ENCODE data around the gene INPP4A. TPM values are rescaled to one million over a fixed set of nuclear protein-coding genes. Genes with fewer than 3 reads are reported as not detected.

Gene INPP4A
- total and polyA plus RNA-seq, 2 of the 13 experiments (the other 11 are each of a cell fraction or from before 2014, with no cell fraction given): 10.1 to 10.9 TPM

DNA sequence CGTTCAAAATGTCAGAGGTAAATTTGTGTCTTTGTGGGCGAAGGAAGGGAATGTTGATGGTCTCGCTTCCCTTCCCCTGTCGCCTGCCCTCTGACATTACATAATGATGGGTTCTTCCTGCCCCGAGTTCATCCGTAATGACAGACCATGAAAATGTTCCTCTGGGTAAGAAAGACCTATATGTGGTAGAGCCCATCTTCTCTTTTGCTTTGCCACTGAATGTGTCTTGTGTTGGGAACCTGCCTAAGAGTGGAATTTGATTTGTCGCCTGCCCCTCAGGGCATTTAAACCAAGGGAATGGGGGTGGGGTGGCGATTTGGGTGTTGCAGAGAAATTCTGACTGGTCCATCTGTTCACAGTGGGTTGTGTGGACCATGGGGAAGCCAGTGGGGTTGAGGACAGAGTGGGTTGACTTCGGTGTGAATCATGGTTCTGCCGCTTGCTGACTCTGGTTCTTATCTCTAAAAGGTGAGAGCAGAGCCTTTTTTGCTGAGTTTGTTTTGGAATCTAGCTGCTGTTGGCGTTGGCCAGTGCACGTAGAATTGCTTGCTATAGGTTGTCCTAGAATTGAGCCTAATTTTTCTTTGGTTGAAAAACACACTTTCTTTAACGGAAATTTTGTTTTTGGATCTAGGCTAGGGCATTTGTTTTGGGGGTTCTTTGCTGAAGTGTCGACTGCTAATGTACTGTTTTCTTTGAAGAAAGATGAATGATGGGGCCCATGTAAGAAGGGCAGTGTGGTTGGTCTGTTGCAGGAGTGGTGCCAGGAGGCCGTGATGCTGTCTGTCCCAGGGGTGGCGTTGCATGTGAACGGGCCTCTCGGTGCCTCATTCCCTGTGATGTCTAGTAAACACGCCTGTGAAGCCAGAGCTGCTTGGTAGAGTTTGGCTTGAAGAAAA is 1.3 kb downstream of the INPP4A start:
- H3K4me2 ChIP-seq (ENCODE audit: low read depth, low read length): peak overlapping the region; percentile 98
- CTCF ChIA-PET (ENCODE audit: low intra/inter-chr PET ratio, low total read pairs): no interaction called here
- H3K9ac ChIP-seq (ENCODE audit: insufficient read depth, low read depth, low read length): peak overlapping the region; percentile 80
- H3K9me3 ChIP-seq (ENCODE audit: low read length): no peaks in the 10 kb centered on the region
- ATAC-seq (peak; percentile 60), FAIRE-seq (peak; percentile 72), DNase-seq (ENCODE audit: low spot score) (no peak)
- no peaks in the 10 kb centered on the region; a peak in 1 of 5 replicates for H3K27me3 ChIP-seq (ENCODE audit: control insufficient read depth in 1 of 2, insufficient read depth in 2 of 2, low read length in 2 of 2)
- no TSS peak for BruUV-seq (replicated peaks)
- H2AFZ ChIP-seq (ENCODE audit: low read length): peak overlapping the region; percentile 35
- H4K20me1 ChIP-seq (ENCODE audit: insufficient read depth, low read length): peaks cover 11% of the 10 kb centered on the region
- in situ Hi-C loops (cut with HindIII; ENCODE audit: extremely low pct_ligation_motif_present, low pct_unique_long_range_greater_than_20kb): no loop called here
- H3K79me2 ChIP-seq (ENCODE audit: insufficient read depth, low read length): peaks cover 40% of the 10 kb centered on the region
- peak overlapping the region; percentile 34 for H3K27ac ChIP-seq (ENCODE audit: extremely low read length, insufficient read depth, low read length)
- H3K36me3 ChIP-seq (replicated peaks in 1 of 2; ENCODE audit: control insufficient read depth in 1 of 2, insufficient read depth in 2 of 2, low read length in 2 of 2): no peaks in the 10 kb centered on the region
- 11% methylated on average over 19 of the region's 19 CpGs for whole genome bisulfite sequencing (ENCODE audit: low lambda C conversion rate)
- POLR2A ChIA-PET: no interaction called here
- peak overlapping the region; percentile 81 to 98 (median 85) for H3K4me3 ChIP-seq (replicated peaks in 1 of 3; ENCODE audit: insufficient read depth in 1 of 3, low read depth in 2 of 3, low read length in 3 of 3)
- H3K4me1 ChIP-seq (ENCODE audit: insufficient read depth, low read length): peaks cover 47% of the 10 kb centered on the region
- intact Hi-C loops (cut with micrococcal nuclease; ENCODE audit: unreplicated experiment): loop anchor here (5.0 to 10.0 kb wide), 2 partner anchors 41 to 159 kb away; partner anchors contain the start of genes COA5 and UNC50
- TF ChIP-seq ZNF441 (CRISPR knock-in tag; IDR thresholded peaks at IDR 0.05; ENCODE audit: borderline replicate concordance) (peak; percentile 22; the same call in 1 of the 2 replicates), DNMT3B (CRISPR knock-in tag; conservative IDR thresholded peaks at IDR 0.05) (no peak), NFRKB (IDR thresholded peaks at IDR 0.05) (no peak), GTF3A (CRISPR knock-in tag; conservative IDR thresholded peaks at IDR 0.05) (0 out of 2 replicates have a peak, but pooled peaks have one; percentile 59), BCL6 (CRISPR knock-in tag; IDR thresholded peaks at IDR 0.05) (no peak), PHF21A (CRISPR knock-in tag; IDR thresholded peaks at IDR 0.05) (peak; percentile 46; the same call in 1 of the 2 replicates), SOX13 (IDR thresholded peaks at IDR 0.05) (no peak), SOX13 (CRISPR knock-in tag; conservative IDR thresholded peaks at IDR 0.05 in 1 of 2, IDR thresholded peaks at IDR 0.05 in 1 of 2) (0 out of 4 replicates have a peak, but pooled peaks of 1 of the 2 experiments have one; percentile 7), ZNF816 (CRISPR knock-in tag; IDR thresholded peaks at IDR 0.05; ENCODE audit: borderline replicate concordance) (0 out of 2 replicates have a peak, but pooled peaks have one; percentile 53), ZSCAN25 (CRISPR knock-in tag; IDR thresholded peaks at IDR 0.05) (no peak)
- TF ChIP-seq, protein P1, sequence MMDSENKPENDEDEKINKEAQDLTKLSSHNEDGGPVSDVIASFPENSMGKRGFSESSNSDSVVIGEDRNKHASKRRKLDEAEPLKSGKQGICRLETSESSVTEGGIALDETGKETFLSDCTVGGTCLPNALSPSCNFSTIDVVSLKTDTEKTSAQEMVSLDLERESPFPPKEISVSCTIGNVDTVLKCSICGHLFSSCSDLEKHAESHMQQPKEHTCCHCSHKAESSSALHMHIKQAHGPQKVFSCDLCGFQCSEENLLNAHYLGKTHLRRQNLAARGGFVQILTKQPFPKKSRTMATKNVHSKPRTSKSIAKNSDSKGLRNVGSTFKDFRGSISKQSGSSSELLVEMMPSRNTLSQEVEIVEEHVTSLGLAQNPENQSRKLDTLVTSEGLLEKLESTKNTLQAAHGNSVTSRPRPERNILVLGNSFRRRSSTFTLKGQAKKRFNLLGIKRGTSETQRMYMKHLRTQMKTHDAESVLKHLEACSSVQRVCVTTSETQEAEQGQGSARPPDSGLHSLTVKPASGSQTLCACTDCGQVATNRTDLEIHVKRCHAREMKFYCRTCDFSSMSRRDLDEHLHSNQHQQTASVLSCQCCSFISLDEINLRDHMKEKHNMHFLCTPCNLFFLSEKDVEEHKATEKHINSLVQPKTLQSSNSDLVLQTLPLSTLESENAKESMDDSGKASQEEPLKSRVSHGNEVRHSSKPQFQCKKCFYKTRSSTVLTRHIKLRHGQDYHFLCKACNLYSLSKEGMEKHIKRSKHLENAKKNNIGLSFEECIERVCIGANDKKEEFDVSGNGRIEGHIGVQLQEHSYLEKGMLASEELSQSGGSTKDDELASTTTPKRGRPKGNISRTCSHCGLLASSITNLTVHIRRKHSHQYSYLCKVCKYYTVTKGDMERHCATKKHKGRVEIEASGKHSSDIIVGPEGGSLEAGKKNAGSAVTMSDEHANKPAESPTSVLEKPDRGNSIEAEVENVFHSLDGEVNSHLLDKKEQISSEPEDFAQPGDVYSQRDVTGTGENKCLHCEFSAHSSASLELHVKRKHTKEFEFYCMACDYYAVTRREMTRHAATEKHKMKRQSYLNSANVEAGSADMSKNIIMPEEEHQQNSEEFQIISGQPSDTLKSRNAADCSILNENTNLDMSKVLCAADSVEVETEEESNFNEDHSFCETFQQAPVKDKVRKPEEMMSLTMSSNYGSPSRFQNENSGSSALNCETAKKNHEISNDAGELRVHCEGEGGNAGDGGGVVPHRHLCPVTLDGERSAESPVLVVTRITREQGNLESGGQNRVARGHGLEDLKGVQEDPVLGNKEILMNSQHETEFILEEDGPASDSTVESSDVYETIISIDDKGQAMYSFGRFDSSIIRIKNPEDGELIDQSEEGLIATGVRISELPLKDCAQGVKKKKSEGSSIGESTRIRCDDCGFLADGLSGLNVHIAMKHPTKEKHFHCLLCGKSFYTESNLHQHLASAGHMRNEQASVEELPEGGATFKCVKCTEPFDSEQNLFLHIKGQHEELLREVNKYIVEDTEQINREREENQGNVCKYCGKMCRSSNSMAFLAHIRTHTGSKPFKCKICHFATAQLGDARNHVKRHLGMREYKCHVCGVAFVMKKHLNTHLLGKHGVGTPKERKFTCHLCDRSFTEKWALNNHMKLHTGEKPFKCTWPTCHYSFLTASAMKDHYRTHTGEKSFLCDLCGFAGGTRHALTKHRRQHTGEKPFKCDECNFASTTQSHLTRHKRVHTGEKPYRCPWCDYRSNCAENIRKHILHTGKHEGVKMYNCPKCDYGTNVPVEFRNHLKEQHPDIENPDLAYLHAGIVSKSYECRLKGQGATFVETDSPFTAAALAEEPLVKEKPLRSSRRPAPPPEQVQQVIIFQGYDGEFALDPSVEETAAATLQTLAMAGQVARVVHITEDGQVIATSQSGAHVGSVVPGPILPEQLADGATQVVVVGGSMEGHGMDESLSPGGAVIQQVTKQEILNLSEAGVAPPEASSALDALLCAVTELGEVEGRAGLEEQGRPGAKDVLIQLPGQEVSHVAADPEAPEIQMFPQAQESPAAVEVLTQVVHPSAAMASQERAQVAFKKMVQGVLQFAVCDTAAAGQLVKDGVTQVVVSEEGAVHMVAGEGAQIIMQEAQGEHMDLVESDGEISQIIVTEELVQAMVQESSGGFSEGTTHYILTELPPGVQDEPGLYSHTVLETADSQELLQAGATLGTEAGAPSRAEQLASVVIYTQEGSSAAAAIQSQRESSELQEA (CRISPR knock-in tag; IDR thresholded peaks at IDR 0.05; ENCODE audit: not compliant biosample characterization): no peak
- TF ChIP-seq, protein P2, sequence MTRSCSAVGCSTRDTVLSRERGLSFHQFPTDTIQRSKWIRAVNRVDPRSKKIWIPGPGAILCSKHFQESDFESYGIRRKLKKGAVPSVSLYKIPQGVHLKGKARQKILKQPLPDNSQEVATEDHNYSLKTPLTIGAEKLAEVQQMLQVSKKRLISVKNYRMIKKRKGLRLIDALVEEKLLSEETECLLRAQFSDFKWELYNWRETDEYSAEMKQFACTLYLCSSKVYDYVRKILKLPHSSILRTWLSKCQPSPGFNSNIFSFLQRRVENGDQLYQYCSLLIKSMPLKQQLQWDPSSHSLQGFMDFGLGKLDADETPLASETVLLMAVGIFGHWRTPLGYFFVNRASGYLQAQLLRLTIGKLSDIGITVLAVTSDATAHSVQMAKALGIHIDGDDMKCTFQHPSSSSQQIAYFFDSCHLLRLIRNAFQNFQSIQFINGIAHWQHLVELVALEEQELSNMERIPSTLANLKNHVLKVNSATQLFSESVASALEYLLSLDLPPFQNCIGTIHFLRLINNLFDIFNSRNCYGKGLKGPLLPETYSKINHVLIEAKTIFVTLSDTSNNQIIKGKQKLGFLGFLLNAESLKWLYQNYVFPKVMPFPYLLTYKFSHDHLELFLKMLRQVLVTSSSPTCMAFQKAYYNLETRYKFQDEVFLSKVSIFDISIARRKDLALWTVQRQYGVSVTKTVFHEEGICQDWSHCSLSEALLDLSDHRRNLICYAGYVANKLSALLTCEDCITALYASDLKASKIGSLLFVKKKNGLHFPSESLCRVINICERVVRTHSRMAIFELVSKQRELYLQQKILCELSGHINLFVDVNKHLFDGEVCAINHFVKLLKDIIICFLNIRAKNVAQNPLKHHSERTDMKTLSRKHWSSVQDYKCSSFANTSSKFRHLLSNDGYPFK (CRISPR knock-in tag; IDR thresholded peaks at IDR 0.05; ENCODE audit: borderline replicate concordance): peak; percentile 46; the same call in 1 of the 2 replicates
